Iris pigment epithelial cell (primary cell): ENCODE data around the gene CEP72.
A peak's percentile ranks its signal among the peaks of the same experiment; 100 is the strongest.
"Not testable (repeated sequence)": the region's sequence is repeated elsewhere in the genome, so short reads cannot be mapped to it uniquely, and the experiment has no call there.

ENCODE experiments used
- DNase-seq: peaks from one replicate; pipeline ENCODE4 v3.0.0-alpha.2; 2011; ENCODE audit warnings: low read depth

CEP72 gene

GRCh38 chr5:611731-612486 is at the start of gene CEP72:
Gene CEP72, plus strand, starts transcription at chr5:612340. Its CDS starts 22 bp downstream, at chr5:612362.
- peak; percentile 86 for DNase-seq

GRCh38 chr5:565782-566440 is 46.2 kb upstream of the CEP72 start:
- DNase-seq, result peak; percentile 40

- no peak for DNase-seq
Observed at GRCh38 chr5:566636-567309, 45.4 kb upstream of the CEP72 start.

GRCh38 chr5:567664-568060 is 44.5 kb upstream of the CEP72 start:
- DNase-seq, result no peak

GRCh38 chr5:568061-568781 is 43.9 kb upstream of the CEP72 start:
- no peak for DNase-seq

- no peak for DNase-seq
Observed at GRCh38 chr5:568809-569208, 43.3 kb upstream of the CEP72 start.

- no peak for DNase-seq
Observed at GRCh38 chr5:569358-569867, 42.7 kb upstream of the CEP72 start.

- DNase-seq, result no peak
Observed at GRCh38 chr5:569868-570361, 42.2 kb upstream of the CEP72 start.

- DNase-seq, result no peak
Observed at GRCh38 chr5:570446-570845, 41.7 kb upstream of the CEP72 start.

GRCh38 chr5:570886-571285 is 41.3 kb upstream of the CEP72 start:
- no peak for DNase-seq

- DNase-seq, result no peak
Observed at GRCh38 chr5:571791-572190, 40.3 kb upstream of the CEP72 start.

GRCh38 chr5:572398-573019 is 39.6 kb upstream of the CEP72 start:
- DNase-seq, result no peak

- no peak for DNase-seq
Observed at GRCh38 chr5:573206-573605, 38.9 kb upstream of the CEP72 start.

- no peak for DNase-seq
Observed at GRCh38 chr5:573976-574375, 38.2 kb upstream of the CEP72 start.

- DNase-seq, result no peak
Observed at GRCh38 chr5:574906-575305, 37.2 kb upstream of the CEP72 start.

- no peak for DNase-seq
Observed at GRCh38 chr5:575636-576035, 36.5 kb upstream of the CEP72 start.

- DNase-seq, result not testable (repeated sequence)
Observed at GRCh38 chr5:577214-577613, 34.9 kb upstream of the CEP72 start.

- DNase-seq, result no peak
Observed at GRCh38 chr5:577800-578199, 34.3 kb upstream of the CEP72 start.

- DNase-seq, result no peak
Observed at GRCh38 chr5:579211-579610, 32.9 kb upstream of the CEP72 start.

GRCh38 chr5:579746-580366 is 32.3 kb upstream of the CEP72 start:
- DNase-seq, result no peak

- no peak for DNase-seq
Observed at GRCh38 chr5:580436-580835, 31.7 kb upstream of the CEP72 start.
